Fibroblast of villous mesenchyme (primary cell): Measurements from ENCODE around the gene UBAC1. TPM values are rescaled to one million over a fixed set of nuclear protein-coding genes. Genes with fewer than 3 reads are reported as not detected.
A peak's percentile ranks its signal among the peaks of the same experiment; 100 is the strongest.

ENCODE experiments used
- DNase-seq: peaks from one replicate; pipeline ENCODE4 v3.0.0-alpha.2; 2010; ENCODE audit warnings: low read depth
- H3K4me3 ChIP-seq: 2 replicates; pipeline ENCODE4 v1.5.1; 2011; ENCODE audit warnings: low read depth, mild to moderate bottlenecking, low read length
- CTCF ChIP-seq: IDR thresholded peaks from 2 replicates; pipeline ENCODE4 v1.5.1; 2012; ENCODE audit warnings: low read depth, mild to moderate bottlenecking, low read length; ENCODE audit not compliant: insufficient read depth
- total RNA-seq: library from RNA; depleted of rRNA; stranded (reverse); fragments of >200 nt; gene quantifications from 2 replicates; pipeline ENCODE4 v1.2.3, GENCODE V29; 2012

The UBAC1 gene
- total RNA-seq, 1 donor, result 27.6 TPM

- H3K4me3 ChIP-seq, result no peak overlapping the region
- TF ChIP-seq CTCF, result no peak
- no peak for DNase-seq
These were observed 58.4 kb downstream of the UBAC1 start for GRCh38 chr9:135902655-135903357.

- DNase-seq, result no peak
- TF ChIP-seq CTCF, result no peak
- H3K4me3 ChIP-seq, result no peak overlapping the region
These were observed 59.3 kb downstream of the UBAC1 start for GRCh38 chr9:135901826-135902225.

- no peak for TF ChIP-seq CTCF
- DNase-seq, result no peak
- no peak overlapping the region for H3K4me3 ChIP-seq
These were observed 60.0 kb downstream of the UBAC1 start for GRCh38 chr9:135901031-135901758.

GRCh38 chr9:135898634-135899407 lies 62.4 kb downstream of the UBAC1 start:
- H3K4me3 ChIP-seq, result no peak overlapping the region
- DNase-seq, result peak; percentile 75
- no peak for TF ChIP-seq CTCF

- DNase-seq, result no peak
- no peak overlapping the region for H3K4me3 ChIP-seq
- TF ChIP-seq CTCF, result no peak
These were observed 64.5 kb downstream of the UBAC1 start for GRCh38 chr9:135896626-135897025.

GRCh38 chr9:135896205-135896604 lies 65.0 kb downstream of the UBAC1 start:
- no peak for DNase-seq
- no peak overlapping the region for H3K4me3 ChIP-seq
- no peak for TF ChIP-seq CTCF
